GM21515 (cell line): Measurements from ENCODE around the gene CAMKK2.
"Not testable (repeated sequence)": the region's sequence is repeated elsewhere in the genome, so short reads cannot be mapped to it uniquely, and the experiment has no call there.

ENCODE experiments used
- ATAC-seq: cut with Tn5 transposase; IDR thresholded peaks from one replicate; pipeline ENCODE4 v1.9.1; 2021; ENCODE audit not compliant: unreplicated experiment

CAMKK2 gene

GRCh38 chr12:121227294-121227693, 69.2 kb downstream of the CAMKK2 start:
- peak; percentile 69 for ATAC-seq

- peak; percentile 6 for ATAC-seq
Observed at GRCh38 chr12:121226871-121227270, 69.6 kb downstream of the CAMKK2 start.

DNA sequence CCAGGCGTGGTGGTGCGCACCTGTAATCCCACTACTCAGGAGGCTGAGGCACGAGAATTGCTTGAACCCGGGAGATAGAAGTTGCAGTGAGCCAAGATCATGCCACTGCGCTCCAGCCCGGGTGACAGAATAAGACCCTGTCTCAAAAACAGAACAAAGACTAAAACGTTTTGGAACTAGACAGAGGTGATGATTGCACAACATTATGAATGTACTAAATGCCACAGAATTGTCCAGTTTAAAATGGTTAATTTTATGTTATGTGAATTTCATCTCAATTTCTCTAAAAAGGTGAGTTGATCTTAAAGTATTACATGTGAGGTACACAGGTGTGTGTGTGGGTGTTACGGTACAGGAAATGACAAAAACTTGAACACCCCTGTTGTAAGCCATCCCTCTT, 70.1 kb downstream of the CAMKK2 start:
- ATAC-seq = no peak

- no peak for ATAC-seq
Observed at GRCh38 chr12:121224591-121224990, 71.9 kb downstream of the CAMKK2 start.

DNA sequence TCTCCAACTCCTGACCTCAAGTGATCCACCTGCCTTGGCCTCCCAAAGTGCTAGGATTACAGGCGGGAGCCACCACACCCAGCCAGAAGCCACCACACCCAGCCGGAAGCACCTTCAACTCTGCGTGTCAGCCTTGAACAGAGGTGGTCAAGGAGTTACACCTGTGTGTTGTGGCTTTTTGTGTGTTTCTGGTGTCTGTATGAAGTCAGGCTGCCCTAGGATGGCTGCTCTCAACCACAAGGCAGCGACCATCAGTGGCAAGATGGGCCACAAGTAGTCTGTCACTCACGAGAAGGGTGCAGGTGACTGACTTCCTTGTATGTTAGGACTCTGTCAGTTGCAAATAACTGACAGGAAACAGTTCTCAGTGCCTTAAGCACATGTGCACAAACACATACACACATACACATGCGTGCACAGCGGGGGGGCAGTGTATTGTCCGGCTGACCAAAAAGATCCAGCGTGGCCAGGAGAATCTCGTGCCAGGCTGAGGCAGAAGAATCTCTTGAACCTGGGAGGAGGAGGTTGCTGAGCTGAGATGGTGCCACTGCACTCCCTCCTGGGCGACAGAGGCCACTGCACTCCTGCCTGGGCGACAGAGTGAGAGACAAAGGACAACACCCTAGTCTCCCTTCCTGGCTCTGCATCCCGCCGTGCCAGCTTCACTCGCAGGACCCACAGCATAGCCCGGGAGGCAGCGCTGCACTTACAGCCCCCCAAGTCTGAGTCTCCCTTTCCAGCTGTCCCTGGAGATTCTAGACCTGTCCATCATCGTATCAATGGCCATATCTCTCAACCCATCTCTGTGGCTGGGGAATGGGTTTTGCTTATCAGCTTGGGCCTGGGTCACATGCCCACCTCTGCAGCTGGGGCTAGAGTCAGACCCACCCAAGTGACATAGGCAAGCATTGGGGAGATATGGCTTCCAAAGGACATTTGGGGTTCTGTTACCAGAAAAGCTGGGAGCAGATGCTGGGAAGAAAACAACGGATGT, 72.9 kb downstream of the CAMKK2 start:
- no peak for ATAC-seq

GRCh38 chr12:121222847-121223246, 73.7 kb downstream of the CAMKK2 start:
- no peak for ATAC-seq

DNA sequence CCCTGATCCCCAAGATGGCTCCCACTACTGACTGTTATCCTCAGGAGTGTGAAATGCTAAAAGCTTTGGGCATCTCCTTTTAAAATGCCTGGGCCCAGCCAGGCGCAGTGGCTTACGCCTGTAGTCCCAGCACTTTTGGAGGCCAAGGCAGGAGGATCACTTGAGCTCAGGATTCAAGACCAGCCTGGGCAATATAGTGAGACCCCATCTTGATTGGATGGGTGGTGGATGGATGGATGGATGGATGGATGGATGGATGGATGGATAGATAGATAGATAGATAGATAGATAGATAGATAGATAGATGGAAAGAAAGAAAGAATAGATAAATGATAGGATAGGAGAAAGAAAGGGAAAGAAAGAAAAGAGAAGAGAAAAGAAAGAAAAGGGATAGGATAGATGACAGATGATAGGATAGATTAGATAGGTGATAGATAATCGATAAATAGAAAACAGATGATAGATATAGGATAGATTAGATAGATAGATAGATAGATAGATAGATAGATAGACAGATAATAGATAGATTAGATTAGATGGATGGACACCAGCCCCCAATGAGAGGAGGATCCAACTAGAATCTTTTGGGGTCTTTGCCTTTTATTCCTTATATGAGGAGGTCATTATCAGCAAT, 77.0 kb downstream of the CAMKK2 start:
- no peak for ATAC-seq

GRCh38 chr12:121218588-121219352, 77.7 kb downstream of the CAMKK2 start:
- no peak for ATAC-seq

DNA sequence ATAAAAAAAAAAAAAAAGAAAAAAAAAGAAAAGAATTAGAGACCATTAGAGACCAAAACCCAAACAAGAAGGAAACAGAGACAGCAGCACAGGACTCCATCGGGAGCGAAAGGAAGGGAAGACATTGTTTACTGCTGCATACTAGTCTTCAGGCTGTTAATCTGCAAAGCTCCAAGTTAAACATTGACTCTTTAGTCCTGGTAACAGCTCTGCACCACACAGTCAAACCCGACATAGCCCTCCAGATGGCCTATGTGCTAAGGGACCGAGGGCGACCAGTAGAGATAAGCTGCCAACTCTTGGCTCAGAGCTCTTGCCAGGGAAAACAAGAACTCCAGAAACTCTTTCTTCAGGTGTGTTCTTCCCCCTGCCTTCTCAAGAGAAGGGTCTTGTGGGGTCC, 78.7 kb downstream of the CAMKK2 start:
- ATAC-seq = no peak

- ATAC-seq = no peak
Observed at GRCh38 chr12:121217063-121217462, 79.4 kb downstream of the CAMKK2 start.

GRCh38 chr12:121216102-121216501, 80.4 kb downstream of the CAMKK2 start:
- ATAC-seq = no peak

DNA sequence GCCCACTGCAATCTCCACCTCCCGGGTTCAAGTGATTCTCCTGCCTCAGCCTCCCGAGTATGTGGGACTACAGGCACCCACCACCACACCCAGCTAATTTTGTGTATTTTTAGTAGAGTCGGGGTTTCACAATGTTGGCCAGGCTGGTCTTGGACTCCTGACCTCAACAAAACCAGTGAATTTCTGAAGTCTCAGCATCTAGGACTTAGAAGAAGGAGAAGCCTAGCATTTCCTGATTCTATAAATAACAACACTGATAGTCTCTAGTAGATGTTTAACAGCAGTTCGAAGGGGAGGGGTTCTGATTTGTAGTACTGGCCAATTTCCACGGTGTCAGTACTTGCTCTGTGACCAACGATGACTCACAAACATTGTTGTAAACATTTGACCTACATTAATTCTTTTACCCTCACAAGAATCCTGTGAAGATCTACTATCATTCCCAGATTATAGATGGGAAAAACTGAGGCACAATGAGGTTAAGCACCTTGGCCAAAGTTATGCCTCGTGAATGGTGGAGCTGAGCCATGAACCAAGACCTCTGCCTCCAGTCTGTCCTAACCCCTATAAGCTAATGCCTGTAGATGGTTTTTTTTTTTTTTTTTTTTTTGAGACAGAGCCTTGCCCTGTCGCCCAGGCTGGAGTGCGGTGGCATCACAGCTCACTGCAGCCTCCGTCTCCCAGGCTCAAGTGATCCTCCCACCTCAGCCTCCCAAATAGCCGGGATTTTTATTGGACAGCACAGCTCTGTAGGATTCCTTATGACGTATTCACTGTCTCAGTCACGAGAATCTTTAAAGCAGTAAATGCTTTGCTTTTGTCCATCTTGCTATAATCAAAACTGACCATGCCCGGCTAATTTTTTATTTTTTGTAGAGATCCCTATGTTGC, 81.4 kb downstream of the CAMKK2 start:
- ATAC-seq = no peak

- ATAC-seq = no peak
Observed at GRCh38 chr12:121214166-121214777, 82.2 kb downstream of the CAMKK2 start.

GRCh38 chr12:121212875-121213274, 83.6 kb downstream of the CAMKK2 start:
- ATAC-seq = no peak

GRCh38 chr12:121209624-121210572, 86.6 kb downstream of the CAMKK2 start, which contains the start of gene P2RX4:
Gene P2RX4, plus strand, starts transcription at chr12:121210129. Its CDS starts 36 bp downstream, at chr12:121210165.
- peak; percentile 82 for ATAC-seq

GRCh38 chr12:121209221-121209620, 87.3 kb downstream of the CAMKK2 start:
- ATAC-seq = no peak

- not testable (repeated sequence) for ATAC-seq
Observed at GRCh38 chr12:121208571-121208970, 87.9 kb downstream of the CAMKK2 start.

DNA sequence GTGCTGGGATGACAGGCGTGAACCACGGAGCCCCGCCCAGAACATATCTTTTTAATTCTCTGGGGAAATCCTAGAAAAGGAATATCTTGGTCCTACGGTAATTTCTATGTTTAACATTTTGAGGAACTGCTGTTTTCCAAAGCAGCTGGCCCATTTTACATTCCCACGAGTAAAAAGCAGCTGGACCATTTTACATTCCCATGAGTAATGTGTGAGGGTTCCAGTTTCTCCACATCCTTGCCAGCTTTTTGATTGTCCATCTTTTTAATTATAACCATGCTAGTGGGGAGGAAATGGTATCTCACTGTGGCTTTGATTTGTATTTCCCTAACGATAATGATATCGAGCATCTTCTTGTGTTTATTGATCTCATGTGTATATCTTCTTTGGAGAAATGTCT, 91.0 kb downstream of the CAMKK2 start:
- no peak for ATAC-seq

DNA sequence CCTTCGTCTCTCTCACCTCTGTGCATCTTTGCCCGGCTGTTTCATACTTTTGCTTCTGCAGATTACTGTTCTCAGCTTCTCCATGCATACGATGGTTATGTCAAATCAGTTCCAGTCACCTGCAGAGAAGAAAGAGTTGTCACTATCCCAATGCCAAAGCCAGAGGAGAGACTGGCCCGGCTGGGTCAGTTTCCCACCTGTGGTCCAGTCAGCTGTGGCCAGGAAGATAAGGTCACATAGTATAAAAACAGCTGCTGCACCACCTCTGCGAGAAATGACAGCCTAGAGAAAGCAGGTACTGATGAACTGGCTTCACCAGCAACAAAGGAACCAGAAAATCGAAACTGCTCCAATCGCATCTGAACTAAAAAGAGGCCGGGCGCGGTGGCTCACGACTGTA, 93.0 kb downstream of the CAMKK2 start:
- ATAC-seq = no peak
